B cell (primary cell): ENCODE data around the gene MRTFA. TPM values are rescaled to one million over a fixed set of nuclear protein-coding genes. Genes with fewer than 3 reads are reported as not detected.

Experiments used
- ATAC-seq: fragments of 200-7000 bp; cut with Tn5 transposase; one replicate; pipeline ENCODE4 v1.10.0; 2021; ENCODE audit warnings: low read depth, mild to moderate bottlenecking, moderate number of reproducible peaks, moderate library complexity
- CTCF ChIA-PET: fragments of 350-600 bp; sonication (Branson Sonifier 250); formaldehyde crosslinking; loops from one replicate; lab custom pipeline; 2021; ENCODE audit warnings: antibody characterized with exemption, inconsistent platforms; lab: Charles Lee
- POLR2A ChIA-PET: fragments of 350-600 bp; sonication (Branson Sonifier 250); formaldehyde crosslinking; loops from one replicate; lab custom pipeline; 2021; ENCODE audit warnings: antibody characterized with exemption; lab: Charles Lee
- DNase-seq: peaks from one replicate; pipeline ENCODE4 v3.0.0; 2013
- H2AFZ ChIP-seq: 2 replicates; pipeline ENCODE4 v1.6.1; 2012; ENCODE audit warnings: mild to moderate bottlenecking, low read depth, low read length; ENCODE audit not compliant: insufficient read depth, poor library complexity, severe bottlenecking
- H3K27ac ChIP-seq, 2 donors: 1 replicate in 1 of 2; 2 replicates in 1 of 2; pipeline ENCODE4 v1.5.1; 2012 to 2013; ENCODE audit warnings: low read length in 2 of 2, mild to moderate bottlenecking in 2 of 2, moderate library complexity in 1 of 2
- H3K27me3 ChIP-seq, 4 experiments: fragments of 200-600 bp in 1 of 4; sonication (generic) in 1 of 4; replicated peaks in 1 of 4; 1 replicate in 2 of 4; 2 replicates in 2 of 4; pipeline versions ENCODE4 v1.6.1 to v1.7.0; 2013 to 2016; ENCODE audit warnings: low read length in 3 of 4, mild to moderate bottlenecking in 2 of 4, mixed read lengths in 1 of 4, moderate library complexity in 1 of 4; ENCODE audit not compliant: insufficient read depth in 4 of 4, control insufficient read depth in 3 of 4; ENCODE audit errors: control extremely low read depth in 1 of 4
- H3K36me3 ChIP-seq, 2 experiments: replicated peaks in 1 of 2; 1 replicate in 1 of 2; 2 replicates in 1 of 2; pipeline versions ENCODE4 v1.6.1 to v1.7.1; 2013; ENCODE audit warnings: low read length in 1 of 2; ENCODE audit not compliant: insufficient read depth in 2 of 2, control insufficient read depth in 1 of 2; ENCODE audit errors: control extremely low read depth in 1 of 2, extremely low read depth in 1 of 2
- H3K4me1 ChIP-seq, 2 donors: fragments of 200-600 bp in 1 of 2; sonication (generic) in 1 of 2; 1 replicate in 1 of 2; 2 replicates in 1 of 2; pipeline versions ENCODE4 v1.5.1 to v1.6.1; 2013 to 2017; ENCODE audit warnings: low read length in 2 of 2; ENCODE audit not compliant: control insufficient read depth in 2 of 2, insufficient read depth in 2 of 2
- H3K4me2 ChIP-seq: replicated peaks from 2 replicates; pipeline ENCODE3; 2012; ENCODE audit warnings: mild to moderate bottlenecking, low read depth, low read length; ENCODE audit not compliant: poor library complexity, severe bottlenecking
- H3K4me3 ChIP-seq, 5 experiments: fragments of 200-600 bp in 1 of 5; sonication (generic) in 1 of 5; 1 replicate in 3 of 5; 2 replicates in 2 of 5; pipeline versions ENCODE4 v1.5.1 to v1.7.0; 2011 to 2016; ENCODE audit warnings: low read length in 4 of 5, mild to moderate bottlenecking in 4 of 5, low read depth in 2 of 5, control low read depth in 1 of 5, moderate library complexity in 1 of 5; ENCODE audit not compliant: insufficient read depth in 1 of 5; ENCODE audit errors: control extremely low read depth in 1 of 5, extremely low read depth in 1 of 5
- H3K79me2 ChIP-seq: fragments of 200-600 bp; sonication (generic); one replicate; pipeline ENCODE4 v1.6.0; 2016; ENCODE audit warnings: low read length; ENCODE audit not compliant: control insufficient read depth, insufficient read depth
- H3K9ac ChIP-seq: fragments of 200-600 bp; sonication (generic); 2 replicates; pipeline ENCODE4 v1.6.1; 2017; ENCODE audit warnings: mild to moderate bottlenecking, low read length, moderate library complexity
- H3K9me3 ChIP-seq, 3 donors: one replicate each; pipeline versions ENCODE4 v1.6.1 to v1.7.1; 2013; ENCODE audit warnings: low read length in 2 of 3; ENCODE audit not compliant: control insufficient read depth in 2 of 3, insufficient read depth in 1 of 3; ENCODE audit errors: control extremely low read depth in 1 of 3
- H4K20me1 ChIP-seq: 2 replicates; pipeline ENCODE4 v1.6.0; 2012; ENCODE audit warnings: mild to moderate bottlenecking, low read length; ENCODE audit not compliant: insufficient read depth, control insufficient read depth, poor library complexity, severe bottlenecking
- H3K27ac Mint-ChIP-seq: one replicate; pipeline ENCODE4 v1.8.0; 2021; ENCODE audit warnings: mixed read lengths
- H3K27me3 Mint-ChIP-seq: one replicate; pipeline ENCODE4 v1.8.0; 2021; ENCODE audit warnings: mixed read lengths
- H3K4me1 Mint-ChIP-seq: one replicate; pipeline ENCODE4 v1.8.0; 2021; ENCODE audit warnings: mixed read lengths
- H3K4me3 Mint-ChIP-seq: one replicate; pipeline ENCODE4 v1.8.0; 2021; ENCODE audit warnings: mixed read lengths
- H3K9me3 Mint-ChIP-seq: one replicate; pipeline ENCODE4 v1.8.0; 2022; ENCODE audit warnings: mixed read lengths; ENCODE audit not compliant: insufficient read depth
- CTCF ChIP-seq: fragments of 200-600 bp; IDR thresholded peaks from one replicate; pipeline ENCODE4 v1.8.0; 2022; ENCODE audit warnings: antibody characterized with exemption, mild to moderate bottlenecking
- EZH2 ChIP-seq: IDR thresholded peaks from 2 replicates; pipeline ENCODE4 v1.6.1; 2012; ENCODE audit warnings: borderline replicate concordance, low read depth, mild to moderate bottlenecking, moderate library complexity, low read length; ENCODE audit not compliant: insufficient read depth, poor library complexity, severe bottlenecking
- WGBS: methylation state at CpG from one replicate; pipeline ENCODE4 v1.1.5; 2013; ENCODE audit warnings: missing lambda C conversion rate; ENCODE audit not compliant: insufficient coverage; 5-methylcytosine and 5-hydroxymethylcytosine counted together
- intact Hi-C: fragments of 100-400 bp; cut with micrococcal nuclease; formaldehyde crosslinking; loops from one replicate; pipeline ENCODE4 v1.10.0; 2022
- polyA plus RNA-seq: library from polyadenylated mRNA; depleted of rRNA; stranded (reverse); fragments of >200 nt; gene quantifications from 2 replicates; pipeline ENCODE4 v1.2.3, GENCODE V29; 2012
- total RNA-seq, 2 donors: library from RNA; stranded (reverse); fragments of 120-200 nt in 1 of 2; gene quantifications; 1 replicate in 1 of 2; 2 replicates in 1 of 2; pipeline versions ENCODE4 v1.2.3 to v1.2.4, GENCODE V29; 2013 to 2022

Gene MRTFA
- total and polyA plus RNA-seq, 2 donors (not counting 1 experiment from before 2014, with no cell fraction given), result 28.9 to 82.6 TPM

GRCh38 chr22:40651563-40652501 lies 15.3 kb upstream of the MRTFA start:
- ChIA-PET CTCF (interaction anchor here (1.3 to 11.7 kb wide), 3 partner anchors 104 to 214 kb away, joined by 3 to 232 read pairs (median 22); no protein-coding TSS in a partner anchor), POLR2A (interaction anchor here (0.6 to 1.4 kb wide), 2 partner anchors 15 to 181 kb away, joined by 3 to 6 read pairs; partner anchors contain the start of gene MRTFA)
- peak; percentile 61 for DNase-seq
- H3K36me3 ChIP-seq, result no peaks in the 10 kb centered on the region
- no peaks in the 10 kb centered on the region for H3K9me3 Mint-ChIP-seq
- peaks cover 0 to 6% of the 10 kb centered on the region in 2 donors for H3K4me1 ChIP-seq
- H3K9ac ChIP-seq, result peak overlapping the region; percentile 56
- H3K27ac Mint-ChIP-seq, result peak overlapping the region; percentile 88
- no peaks in the 10 kb centered on the region for H3K9me3 ChIP-seq
- H3K4me1 Mint-ChIP-seq, result peaks cover 14% of the 10 kb centered on the region
- intact Hi-C loops, result no loop called here
- peak; percentile 85 for ATAC-seq
- H3K79me2 ChIP-seq, result no peaks in the 10 kb centered on the region
- H2AFZ ChIP-seq, result peak overlapping the region; percentile 54
- peak overlapping the region in 4 of 5 experiments; percentile 48 to 59 (median 50) for H3K4me3 ChIP-seq
- H3K27ac ChIP-seq, result peak overlapping the region; percentile 29 to 41
- 80% methylated on average over 31 of the region's 33 CpGs for WGBS
- TF ChIP-seq EZH2 (no peak), CTCF (no peak)
- H3K27me3 ChIP-seq, result no peaks in the 10 kb centered on the region
- no peaks in the 10 kb centered on the region for H3K27me3 Mint-ChIP-seq
- H3K4me3 Mint-ChIP-seq, result peak overlapping the region; percentile 86
- H4K20me1 ChIP-seq, result no peaks in the 10 kb centered on the region
- H3K4me2 ChIP-seq, result peak overlapping the region; percentile 57
